Stimulated activated naive CD8-positive, alpha-beta T cell treated with anti-CD3 and anti-CD28 coated beads, Interleukin-15, amount 100 ng/mL, for 72 hours (primary cell): ENCODE data around the gene ARHGAP12.
A peak's percentile ranks its signal among the peaks of the same experiment; 100 is the strongest.

Experiments used
- ATAC-seq: fragments of 150-1000 bp; cut with Tn5 transposase; 2 replicates; pipeline ENCODE4 v1.10.0; 2021; ENCODE audit warnings: mild to moderate bottlenecking, moderate library complexity
- DNase-seq, 2 donors: peaks; one replicate each; pipeline ENCODE4 v3.0.0; 2021 to 2022
- H3K27ac Mint-ChIP-seq, 2 donors: one replicate each; pipeline ENCODE4 v1.8.0; 2022; ENCODE audit warnings: mild to moderate bottlenecking in 2 of 2, mixed read lengths in 2 of 2, moderate library complexity in 2 of 2
- H3K27me3 Mint-ChIP-seq: one replicate; pipeline ENCODE4 v1.8.0; 2022; ENCODE audit warnings: mixed read lengths
- H3K4me1 Mint-ChIP-seq: one replicate; pipeline ENCODE4 v1.8.0; 2022; ENCODE audit warnings: mild to moderate bottlenecking, mixed read lengths
- H3K4me3 Mint-ChIP-seq, 2 donors: one replicate each; pipeline ENCODE4 v1.8.0; 2022; ENCODE audit warnings: mild to moderate bottlenecking in 2 of 2, mixed read lengths in 2 of 2, moderate library complexity in 1 of 2
- H3K9me3 Mint-ChIP-seq, 2 donors: one replicate each; pipeline ENCODE4 v1.8.0; 2022; ENCODE audit warnings: mixed read lengths in 2 of 2

ARHGAP12 gene

GRCh38 chr10:31838065-31838464 lies 90.6 kb downstream of the ARHGAP12 start:
- no peak overlapping the region for H3K4me3 Mint-ChIP-seq
- H3K9me3 Mint-ChIP-seq = no peaks in the 10 kb centered on the region
- DNase-seq (no peak), ATAC-seq (no peak)
- H3K4me1 Mint-ChIP-seq = no peaks in the 10 kb centered on the region
- H3K27ac Mint-ChIP-seq = no peak overlapping the region
- no peaks in the 10 kb centered on the region for H3K27me3 Mint-ChIP-seq

- no peaks in the 10 kb centered on the region for H3K27me3 Mint-ChIP-seq
- H3K4me1 Mint-ChIP-seq = no peaks in the 10 kb centered on the region
These were observed 91.8 kb downstream of the ARHGAP12 start for GRCh38 chr10:31836569-31837406.

DNA sequence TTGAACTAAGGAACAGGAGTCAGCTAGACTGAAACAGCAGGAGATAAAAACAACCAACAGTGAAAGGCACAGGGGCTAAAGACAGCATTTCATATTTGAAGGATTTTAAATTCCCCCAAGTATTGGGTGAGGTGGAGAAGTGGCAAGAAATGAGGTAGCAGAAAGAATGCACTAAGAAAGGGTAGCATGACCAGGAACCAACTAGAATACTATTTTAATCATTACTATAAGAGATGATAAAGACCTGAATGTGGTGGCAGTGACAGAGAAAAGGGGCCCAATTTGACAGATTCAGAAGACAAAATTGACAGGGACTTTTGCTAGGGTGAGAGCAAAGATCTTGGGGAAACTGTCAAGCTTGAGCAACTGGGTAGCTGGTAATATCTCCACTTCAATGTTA lies 94.9 kb downstream of the ARHGAP12 start:
- no peak for ATAC-seq
- H3K27me3 Mint-ChIP-seq = no peaks in the 10 kb centered on the region
- H3K27ac Mint-ChIP-seq = no peak overlapping the region
- DNase-seq = no peak
- no peak overlapping the region for H3K4me3 Mint-ChIP-seq
- H3K9me3 Mint-ChIP-seq = no peaks in the 10 kb centered on the region
- no peaks in the 10 kb centered on the region for H3K4me1 Mint-ChIP-seq

More at GRCh38 chr10:31836569-31837406, 91.8 kb downstream of the ARHGAP12 start:
- Mint-ChIP-seq H3K27ac (no peak overlapping the region), H3K4me3 (no peak overlapping the region), H3K9me3 (no peaks in the 10 kb centered on the region)
- DNase-seq (no peak), ATAC-seq (no peak)

GRCh38 chr10:31832261-31832660 lies 96.4 kb downstream of the ARHGAP12 start:
- Mint-ChIP-seq H3K27me3 (no peaks in the 10 kb centered on the region), H3K9me3 (no peaks in the 10 kb centered on the region), H3K4me3 (no peak overlapping the region), H3K4me1 (no peaks in the 10 kb centered on the region), H3K27ac (no peak overlapping the region)
- ATAC-seq = no peak
- no peak for DNase-seq

DNA sequence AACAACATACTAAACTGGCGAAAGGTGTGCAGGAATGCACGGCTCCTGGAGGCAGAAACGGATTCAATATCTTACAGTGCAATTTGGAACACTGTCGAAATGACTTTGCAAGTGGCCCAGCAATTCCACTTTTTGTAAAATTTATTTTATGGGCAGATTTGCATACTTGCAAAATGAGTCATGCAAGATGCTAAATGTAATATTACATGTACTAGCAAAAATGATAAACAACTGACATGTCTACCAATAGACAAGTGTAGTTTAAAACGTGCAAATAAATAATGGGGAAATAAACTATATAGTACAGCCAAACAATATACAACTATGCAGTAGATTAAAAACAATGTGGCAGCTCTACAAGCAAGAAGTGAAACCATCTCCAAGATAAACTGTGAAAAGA lies 97.7 kb downstream of the ARHGAP12 start:
- Mint-ChIP-seq H3K4me3 (no peak overlapping the region), H3K27ac (no peak overlapping the region), H3K4me1 (no peaks in the 10 kb centered on the region), H3K9me3 (no peaks in the 10 kb centered on the region), H3K27me3 (no peaks in the 10 kb centered on the region)
- no peak for DNase-seq
- ATAC-seq = no peak

DNA sequence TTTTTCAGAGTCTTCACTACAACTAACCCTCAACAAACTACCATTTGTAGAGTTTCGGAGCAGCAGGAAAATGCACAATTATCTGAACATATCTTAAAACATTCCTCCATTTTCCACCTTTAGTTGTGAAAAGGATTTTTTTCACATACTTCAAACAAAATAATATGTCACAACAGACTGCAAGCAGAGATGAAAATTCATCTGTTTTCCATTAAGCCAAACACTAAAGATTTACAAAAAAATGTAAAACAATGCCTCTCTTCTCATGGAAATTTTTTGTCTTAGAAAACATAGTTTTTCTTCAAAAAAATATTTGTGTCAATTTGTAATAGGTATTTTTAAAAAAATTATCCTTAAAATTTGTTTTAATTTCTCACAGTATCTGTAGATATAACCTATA lies 98.9 kb downstream of the ARHGAP12 start:
- Mint-ChIP-seq H3K27ac (no peak overlapping the region), H3K9me3 (no peaks in the 10 kb centered on the region), H3K4me3 (no peak overlapping the region), H3K27me3 (no peaks in the 10 kb centered on the region), H3K4me1 (no peaks in the 10 kb centered on the region)
- no peak for ATAC-seq
- no peak for DNase-seq

GRCh38 chr10:31823358-31823757 lies 105.3 kb downstream of the ARHGAP12 start:
- H3K4me1 Mint-ChIP-seq = no peaks in the 10 kb centered on the region
- no peak for DNase-seq
- H3K4me3 Mint-ChIP-seq = no peak overlapping the region
- ATAC-seq = no peak
- H3K27me3 Mint-ChIP-seq = no peaks in the 10 kb centered on the region
- peak overlapping the region in 1 of 2 donors; percentile 46 for H3K27ac Mint-ChIP-seq
- no peaks in the 10 kb centered on the region for H3K9me3 Mint-ChIP-seq

DNA sequence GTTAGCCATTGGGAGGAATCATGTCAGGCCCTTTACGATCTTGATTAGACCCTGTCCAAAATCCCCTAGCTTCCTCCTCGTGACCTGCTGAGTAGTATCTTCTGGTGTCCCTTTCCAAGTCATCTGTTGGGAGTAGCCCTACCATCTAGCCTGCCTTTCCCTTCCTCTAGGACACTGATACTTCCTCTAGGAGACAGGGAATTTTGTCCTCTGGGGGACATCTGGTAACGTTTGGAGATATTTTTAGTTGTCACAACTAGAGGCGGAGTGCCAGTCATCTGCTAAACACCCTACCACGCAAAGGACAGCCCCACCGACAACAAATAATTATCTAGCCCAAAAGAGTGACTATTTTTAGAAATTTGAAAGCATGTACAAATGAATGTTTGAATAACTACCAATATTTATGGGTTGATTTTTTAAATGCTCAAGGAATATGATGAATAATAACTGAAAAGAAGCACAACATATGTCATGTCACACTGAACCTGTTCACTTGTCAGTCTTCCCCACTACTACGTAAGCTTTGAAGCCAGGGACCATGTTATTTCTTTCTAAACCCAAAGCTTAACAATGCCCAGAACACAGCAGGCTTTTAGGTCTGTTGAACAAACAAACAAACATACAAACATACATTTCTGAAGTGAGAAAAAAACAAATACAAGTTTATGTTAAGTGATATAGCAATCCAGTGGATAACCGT lies 105.9 kb downstream of the ARHGAP12 start:
- Mint-ChIP-seq H3K27me3 (no peaks in the 10 kb centered on the region), H3K4me3 (no peak overlapping the region)

GRCh38 chr10:31822150-31822549 lies 106.5 kb downstream of the ARHGAP12 start:
- no peaks in the 10 kb centered on the region for H3K9me3 Mint-ChIP-seq
- DNase-seq (no peak), ATAC-seq (no peak)
- no peak overlapping the region for H3K27ac Mint-ChIP-seq
- H3K27me3 Mint-ChIP-seq = no peaks in the 10 kb centered on the region
- no peak overlapping the region for H3K4me3 Mint-ChIP-seq
- no peaks in the 10 kb centered on the region for H3K4me1 Mint-ChIP-seq

More for the DNA sequence above, 105.9 kb downstream of the ARHGAP12 start:
- H3K27ac Mint-ChIP-seq = no peak overlapping the region
- H3K4me1 Mint-ChIP-seq = no peaks in the 10 kb centered on the region
- no peak for DNase-seq
- ATAC-seq = no peak
- H3K9me3 Mint-ChIP-seq = no peaks in the 10 kb centered on the region

DNA sequence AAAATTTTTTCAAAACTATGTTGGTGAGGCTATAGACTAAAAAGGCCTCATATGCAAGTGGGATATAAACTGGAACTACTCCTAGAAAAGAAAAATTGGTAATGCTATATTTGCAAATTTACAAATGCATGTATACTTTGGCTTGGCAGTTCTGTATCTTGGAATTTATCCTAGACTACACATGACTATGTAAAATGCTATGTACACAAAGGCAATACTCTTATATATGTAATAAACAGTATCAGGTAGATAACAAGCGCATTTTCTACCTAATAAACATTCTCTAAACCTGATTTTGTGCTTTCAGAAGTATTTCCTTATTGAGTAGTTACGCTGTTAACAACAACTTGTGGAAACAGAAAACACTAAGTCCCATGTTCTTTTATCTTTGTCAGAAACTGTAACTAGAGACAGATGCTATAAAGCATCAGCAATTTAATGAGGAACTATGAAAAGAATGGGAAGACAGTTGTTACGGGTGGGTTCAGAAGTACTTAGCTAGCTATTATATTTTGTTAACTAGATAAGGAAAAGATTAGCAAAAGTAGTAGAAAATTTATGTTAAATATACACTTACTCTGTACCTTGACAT lies 107.8 kb downstream of the ARHGAP12 start:
- ATAC-seq = no peak
- H3K4me1 Mint-ChIP-seq = no peaks in the 10 kb centered on the region
- H3K9me3 Mint-ChIP-seq = no peaks in the 10 kb centered on the region
- H3K27me3 Mint-ChIP-seq = no peaks in the 10 kb centered on the region
- H3K4me3 Mint-ChIP-seq = no peak overlapping the region
- no peak for DNase-seq
- H3K27ac Mint-ChIP-seq = no peak overlapping the region

- Mint-ChIP-seq H3K9me3 (no peaks in the 10 kb centered on the region), H3K4me1 (no peaks in the 10 kb centered on the region), H3K27ac (no peak overlapping the region), H3K27me3 (no peaks in the 10 kb centered on the region), H3K4me3 (no peak overlapping the region)
- no peak for DNase-seq
- no peak for ATAC-seq
These were observed 108.5 kb downstream of the ARHGAP12 start for GRCh38 chr10:31820096-31820495.

- Mint-ChIP-seq H3K27ac (peak overlapping the region in 1 of 2 donors; percentile 31), H3K4me1 (no peaks in the 10 kb centered on the region), H3K27me3 (no peaks in the 10 kb centered on the region), H3K9me3 (no peaks in the 10 kb centered on the region), H3K4me3 (no peak overlapping the region)
- no peak for DNase-seq
- no peak for ATAC-seq
These were observed 109.2 kb downstream of the ARHGAP12 start for GRCh38 chr10:31819391-31819820.

DNA sequence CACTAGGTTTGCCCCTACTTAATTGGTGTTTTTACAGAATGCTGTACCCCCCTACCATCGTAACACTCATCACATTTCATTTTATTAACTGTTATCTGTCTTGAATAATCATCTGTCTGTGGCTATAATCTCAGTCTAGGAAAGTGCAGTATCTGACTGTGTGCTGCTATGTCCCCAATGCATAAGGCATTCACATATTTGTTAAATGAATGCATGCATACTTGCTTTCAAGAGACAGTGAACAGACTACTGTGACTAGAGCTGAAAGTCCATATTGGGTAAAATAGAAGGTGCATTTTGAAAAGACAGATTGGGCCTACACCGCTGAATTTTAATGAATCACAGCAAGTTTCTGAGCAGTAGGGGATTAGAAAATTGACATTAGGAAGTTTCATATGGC lies 112.3 kb downstream of the ARHGAP12 start:
- no peaks in the 10 kb centered on the region for H3K9me3 Mint-ChIP-seq
- no peaks in the 10 kb centered on the region for H3K4me1 Mint-ChIP-seq
- H3K27me3 Mint-ChIP-seq = no peaks in the 10 kb centered on the region
- H3K27ac Mint-ChIP-seq = peak overlapping the region in 1 of 2 donors; percentile 30
- DNase-seq (no peak), ATAC-seq (no peak)
- no peak overlapping the region for H3K4me3 Mint-ChIP-seq

- H3K27ac Mint-ChIP-seq = peak overlapping the region; percentile 97 to 98
- H3K9me3 Mint-ChIP-seq = no peaks in the 10 kb centered on the region
- DNase-seq (peak; percentile 17 to 20), ATAC-seq (peak; percentile 71)
- peaks cover 7% of the 10 kb centered on the region for H3K4me1 Mint-ChIP-seq
- peak overlapping the region; percentile 77 to 79 for H3K4me3 Mint-ChIP-seq
- H3K27me3 Mint-ChIP-seq = no peaks in the 10 kb centered on the region
These were observed 120.1 kb downstream of the ARHGAP12 start for GRCh38 chr10:31808258-31809218.

GRCh38 chr10:31804352-31804810 lies 124.2 kb downstream of the ARHGAP12 start:
- Mint-ChIP-seq H3K4me1 (peaks cover 7% of the 10 kb centered on the region), H3K27ac (no peak overlapping the region), H3K4me3 (no peak overlapping the region), H3K27me3 (no peaks in the 10 kb centered on the region), H3K9me3 (no peaks in the 10 kb centered on the region)
- DNase-seq (no peak), ATAC-seq (no peak)
